ENCODE measurements around the gene AMMECR1.

AMMECR1 gene

DNA sequence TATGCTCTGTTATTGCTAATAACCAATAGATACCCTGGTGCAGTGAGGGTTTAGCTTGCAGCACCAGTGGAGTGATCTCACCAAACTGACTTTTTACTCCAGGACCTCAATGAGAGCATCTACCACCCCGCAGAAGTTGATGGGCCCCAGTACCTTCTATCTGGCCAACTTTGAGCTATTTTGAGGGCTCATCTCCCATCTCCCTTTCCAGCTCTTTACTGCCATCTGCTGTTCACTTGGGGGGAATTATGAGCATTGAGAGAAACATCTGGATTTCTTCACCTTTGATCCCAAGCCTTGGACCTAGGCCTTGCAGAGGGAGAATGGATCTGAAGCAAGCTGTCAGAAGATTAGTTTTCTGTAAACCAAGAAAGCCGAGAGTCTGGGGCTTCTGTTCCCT, 171.4 kb downstream of the AMMECR1 start:
- no peaks in the 10 kb centered on the region for H3K9me3 ChIP-seq (ENCODE audit: severe bottlenecking)
- H3K36me3 ChIP-seq (ENCODE audit: low read depth), result no peaks in the 10 kb centered on the region
- no peaks in the 10 kb centered on the region for H3K27me3 ChIP-seq (ENCODE audit: insufficient read depth, poor library complexity, severe bottlenecking)
- TF ChIP-seq, protein P1, sequence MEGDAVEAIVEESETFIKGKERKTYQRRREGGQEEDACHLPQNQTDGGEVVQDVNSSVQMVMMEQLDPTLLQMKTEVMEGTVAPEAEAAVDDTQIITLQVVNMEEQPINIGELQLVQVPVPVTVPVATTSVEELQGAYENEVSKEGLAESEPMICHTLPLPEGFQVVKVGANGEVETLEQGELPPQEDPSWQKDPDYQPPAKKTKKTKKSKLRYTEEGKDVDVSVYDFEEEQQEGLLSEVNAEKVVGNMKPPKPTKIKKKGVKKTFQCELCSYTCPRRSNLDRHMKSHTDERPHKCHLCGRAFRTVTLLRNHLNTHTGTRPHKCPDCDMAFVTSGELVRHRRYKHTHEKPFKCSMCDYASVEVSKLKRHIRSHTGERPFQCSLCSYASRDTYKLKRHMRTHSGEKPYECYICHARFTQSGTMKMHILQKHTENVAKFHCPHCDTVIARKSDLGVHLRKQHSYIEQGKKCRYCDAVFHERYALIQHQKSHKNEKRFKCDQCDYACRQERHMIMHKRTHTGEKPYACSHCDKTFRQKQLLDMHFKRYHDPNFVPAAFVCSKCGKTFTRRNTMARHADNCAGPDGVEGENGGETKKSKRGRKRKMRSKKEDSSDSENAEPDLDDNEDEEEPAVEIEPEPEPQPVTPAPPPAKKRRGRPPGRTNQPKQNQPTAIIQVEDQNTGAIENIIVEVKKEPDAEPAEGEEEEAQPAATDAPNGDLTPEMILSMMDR (IDR thresholded peaks at IDR 0.05; ENCODE audit: poor library complexity, severe bottlenecking), result peak; percentile 51
- peaks cover 5% of the 10 kb centered on the region for H3K4me1 ChIP-seq (ENCODE audit: insufficient read depth, poor library complexity, severe bottlenecking)
- no peak overlapping the region for H3K4me3 ChIP-seq (ENCODE audit: severe bottlenecking)
- ATAC-seq (ENCODE audit: low read depth) (0 out of 3 replicates have a peak, but pooled peaks have one; percentile 45), DNase-seq (ENCODE audit: low spot score) (no peak)
- H3K27ac ChIP-seq (ENCODE audit: poor library complexity, severe bottlenecking), result no peak overlapping the region

DNA sequence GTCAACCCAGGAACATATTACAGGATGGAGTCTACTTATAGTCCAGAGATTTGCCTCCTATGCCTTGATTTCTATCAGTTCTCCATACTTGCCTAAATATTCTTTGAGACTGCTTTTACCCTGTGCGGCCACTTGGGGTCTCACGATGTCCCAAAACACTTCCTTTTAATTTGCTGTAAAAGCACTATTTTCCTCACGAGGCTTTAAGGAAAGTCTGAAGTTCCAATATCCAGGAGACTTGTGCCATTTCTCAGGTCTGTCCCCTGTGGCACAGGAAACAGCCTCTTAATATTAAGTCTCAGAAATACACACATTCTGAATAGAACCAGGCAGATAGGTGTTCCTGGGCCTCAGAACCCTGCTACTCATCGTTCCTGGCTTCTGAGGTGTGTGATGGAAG, 172.0 kb downstream of the AMMECR1 start:
- H3K27me3 ChIP-seq (ENCODE audit: insufficient read depth, poor library complexity, severe bottlenecking), result no peaks in the 10 kb centered on the region
- no peaks in the 10 kb centered on the region for H3K9me3 ChIP-seq (ENCODE audit: severe bottlenecking)
- TF ChIP-seq, protein P1 (IDR thresholded peaks at IDR 0.05; ENCODE audit: poor library complexity, severe bottlenecking), result peak; percentile 30
- no peaks in the 10 kb centered on the region for H3K36me3 ChIP-seq (ENCODE audit: low read depth)
- no peak overlapping the region for H3K27ac ChIP-seq (ENCODE audit: poor library complexity, severe bottlenecking)
- H3K4me3 ChIP-seq (ENCODE audit: severe bottlenecking), result no peak overlapping the region
- no peak for DNase-seq (ENCODE audit: low spot score)
- peaks cover 5% of the 10 kb centered on the region for H3K4me1 ChIP-seq (ENCODE audit: insufficient read depth, poor library complexity, severe bottlenecking)
- ATAC-seq (ENCODE audit: low read depth), result no peak

DNA sequence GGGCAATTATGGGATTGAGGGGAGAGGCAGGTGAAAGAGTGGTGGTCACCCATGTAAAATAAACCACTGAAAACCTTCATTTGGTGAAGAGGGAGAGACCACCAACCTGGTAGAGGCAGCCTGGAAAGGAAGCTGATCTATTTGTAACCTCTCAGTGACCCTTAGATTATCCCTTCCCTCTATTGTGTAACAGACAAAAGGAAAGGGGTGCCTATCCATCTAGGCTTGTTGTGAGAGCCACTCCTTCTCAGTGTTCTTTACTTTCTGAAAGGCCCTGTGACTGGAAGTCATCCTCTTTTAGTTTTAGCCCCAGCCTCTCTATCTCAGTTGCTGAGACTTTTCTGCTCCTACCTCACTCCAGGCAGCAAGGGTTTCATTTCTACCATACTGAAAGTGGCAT, 172.6 kb downstream of the AMMECR1 start:
- H3K4me1 ChIP-seq (ENCODE audit: insufficient read depth, poor library complexity, severe bottlenecking), result peaks cover 5% of the 10 kb centered on the region
- H3K9me3 ChIP-seq (ENCODE audit: severe bottlenecking), result no peaks in the 10 kb centered on the region
- no peak overlapping the region for H3K27ac ChIP-seq (ENCODE audit: poor library complexity, severe bottlenecking)
- H3K4me3 ChIP-seq (ENCODE audit: severe bottlenecking), result no peak overlapping the region
- DNase-seq (ENCODE audit: low spot score) (no peak), ATAC-seq (ENCODE audit: low read depth) (no peak)
- TF ChIP-seq, protein P1 (IDR thresholded peaks at IDR 0.05; ENCODE audit: poor library complexity, severe bottlenecking), result no peak
- no peaks in the 10 kb centered on the region for H3K27me3 ChIP-seq (ENCODE audit: insufficient read depth, poor library complexity, severe bottlenecking)
- H3K36me3 ChIP-seq (ENCODE audit: low read depth), result no peaks in the 10 kb centered on the region

Measured in RWPE2 (cell line).